Measurements from ENCODE around the gene CCDC112. TPM values are rescaled to one million over a fixed set of nuclear protein-coding genes. Genes with fewer than 3 reads are reported as not detected.

The CCDC112 gene
- total RNA-seq, 1 experiment from 2014 or later, result 13.0 TPM

- no peak overlapping the region for H3K27ac Mint-ChIP-seq
- Histone ChIP-seq H4K8ac (replicated peaks; ENCODE audit: insufficient read length, low read depth, low read length) (no peak overlapping the region), H2BK15ac (ENCODE audit: low read depth, low read length) (no peak overlapping the region), H3K79me2 (ENCODE audit: insufficient read depth, low read length) (no peaks in the 10 kb centered on the region), H2BK120ac (ENCODE audit: low read depth, low read length, poor library complexity, severe bottlenecking) (no peak overlapping the region), H2BK5ac (ENCODE audit: insufficient read length, low read length) (no peak overlapping the region), H3K14ac (ENCODE audit: insufficient read depth, low read length) (no peak overlapping the region), H3K23ac (ENCODE audit: insufficient read length, low read depth, low read length) (no peak overlapping the region), H3K18ac (ENCODE audit: insufficient read length, low read depth, low read length) (no peak overlapping the region), H2AFZ (ENCODE audit: low read length) (no peak overlapping the region), H3K9ac (ENCODE audit: extremely low read depth, insufficient read length, low read length) (no peak overlapping the region), H3K56ac (ENCODE audit: insufficient read length, low read depth, low read length) (no peak overlapping the region), H4K91ac (ENCODE audit: insufficient read length, low read depth, low read length) (no peak overlapping the region), H4K5ac (ENCODE audit: insufficient read length, low read depth, low read length) (no peak overlapping the region), H2BK20ac (ENCODE audit: low read depth, low read length, poor library complexity, severe bottlenecking) (no peak overlapping the region), H3K4ac (ENCODE audit: low read depth, low read length) (no peak overlapping the region), H3K27me3 (ENCODE audit: insufficient read depth, low read length) (no peaks in the 10 kb centered on the region), H4K20me1 (ENCODE audit: control insufficient read depth, insufficient read depth, insufficient read length) (no peaks in the 10 kb centered on the region), H3K9me3 (ENCODE audit: control insufficient read depth, low read depth, low read length) (no peaks in the 10 kb centered on the region), H3K27ac (ENCODE audit: insufficient read length, low read depth, low read length) (no peak overlapping the region), H2BK12ac (ENCODE audit: insufficient read length, low read depth, low read length) (no peak overlapping the region), H3K79me1 (ENCODE audit: insufficient read depth, low read depth, low read length, poor library complexity, severe bottlenecking) (no peaks in the 10 kb centered on the region), H2AK5ac (ENCODE audit: insufficient read length, low read length) (no peak overlapping the region), H3K4me2 (ENCODE audit: insufficient read depth, insufficient read length, low read length) (no peak overlapping the region), H3K23me2 (ENCODE audit: insufficient read length, low read depth, low read length, poor library complexity, severe bottlenecking) (no peaks in the 10 kb centered on the region), H3K4me1 (ENCODE audit: insufficient read depth, low read length) (no peaks in the 10 kb centered on the region), H3T11ph (ENCODE audit: low read length) (no peak overlapping the region)
- no peaks in the 10 kb centered on the region for H3K27me3 Mint-ChIP-seq (ENCODE audit: low read depth)
- no peaks in the 10 kb centered on the region for H3K4me1 Mint-ChIP-seq
- no peaks in the 10 kb centered on the region for H3K9me3 Mint-ChIP-seq
- H3K4me3 Mint-ChIP-seq, result no peak overlapping the region
- no CpG with 5 or more reads among the region's 3 CpGs for WGBS (ENCODE audit: extremely low coverage, insufficient read length, low lambda C conversion rate)
- no peak for TF ChIP-seq CTCF (conservative IDR thresholded peaks at IDR 0.05)
- peaks cover 3 to 41% (median 36%) of the 10 kb centered on the region in 3 experiments; a peak in 6 of 7 replicates for H3K36me3 Mint-ChIP-seq (ENCODE audit: insufficient read depth in 1 of 3, low read depth in 3 of 3)
- no peak for DNase-seq
Observed at GRCh38 chr5:115272297-115272958, 24.0 kb downstream of the CCDC112 start.

All from H9 (cell line).